CD4-positive, alpha-beta T cell treated with Interleukin-17A for 4 hours (primary cell): ENCODE results near the gene MYO18B.

Source experiments
- DNase-seq: peaks from one replicate; pipeline ENCODE4 v3.0.0-alpha.2; 2020; ENCODE audit warnings: mixed read lengths

Gene MYO18B

DNA sequence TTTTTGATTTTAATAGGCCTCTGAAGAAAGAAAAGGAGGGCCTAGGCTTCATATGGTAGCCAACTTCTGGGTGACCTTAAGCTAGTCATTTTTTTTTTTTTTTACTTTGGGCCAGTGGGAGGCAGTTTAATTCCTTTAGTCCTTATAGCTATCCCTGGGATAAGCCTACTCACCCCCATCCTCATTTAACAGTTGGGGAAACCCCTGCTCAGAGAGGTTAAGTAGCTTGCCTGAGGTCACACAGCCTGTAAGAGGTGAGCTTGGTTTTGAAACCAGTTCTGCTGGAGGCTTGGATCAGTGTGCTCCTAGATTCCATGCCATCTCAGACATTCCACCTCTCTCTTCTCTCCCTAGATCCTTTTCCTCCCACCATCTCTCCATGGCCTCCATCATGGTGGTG lies 86.4 kb downstream of the MYO18B start:
- no peak for DNase-seq

DNA sequence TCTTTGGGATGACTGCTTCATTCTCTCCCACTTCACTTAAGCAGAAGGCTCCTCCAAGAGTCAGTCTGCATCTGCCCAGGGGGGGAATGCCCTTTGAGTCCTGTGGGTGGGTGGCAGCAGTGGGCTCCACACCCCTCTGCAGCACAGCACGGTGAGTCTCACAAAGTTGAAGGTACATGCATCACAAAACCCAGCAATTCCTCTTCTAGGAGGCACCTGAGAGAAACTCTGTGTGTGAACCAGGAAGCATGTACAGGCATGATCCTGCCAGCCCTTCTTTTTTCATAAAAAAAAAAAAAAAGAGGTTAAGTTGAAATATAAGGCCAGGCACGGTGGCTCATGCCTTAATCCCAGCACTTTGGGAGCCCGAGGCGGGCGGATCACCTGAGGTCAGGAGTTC lies 87.2 kb downstream of the MYO18B start:
- DNase-seq, result no peak

DNA sequence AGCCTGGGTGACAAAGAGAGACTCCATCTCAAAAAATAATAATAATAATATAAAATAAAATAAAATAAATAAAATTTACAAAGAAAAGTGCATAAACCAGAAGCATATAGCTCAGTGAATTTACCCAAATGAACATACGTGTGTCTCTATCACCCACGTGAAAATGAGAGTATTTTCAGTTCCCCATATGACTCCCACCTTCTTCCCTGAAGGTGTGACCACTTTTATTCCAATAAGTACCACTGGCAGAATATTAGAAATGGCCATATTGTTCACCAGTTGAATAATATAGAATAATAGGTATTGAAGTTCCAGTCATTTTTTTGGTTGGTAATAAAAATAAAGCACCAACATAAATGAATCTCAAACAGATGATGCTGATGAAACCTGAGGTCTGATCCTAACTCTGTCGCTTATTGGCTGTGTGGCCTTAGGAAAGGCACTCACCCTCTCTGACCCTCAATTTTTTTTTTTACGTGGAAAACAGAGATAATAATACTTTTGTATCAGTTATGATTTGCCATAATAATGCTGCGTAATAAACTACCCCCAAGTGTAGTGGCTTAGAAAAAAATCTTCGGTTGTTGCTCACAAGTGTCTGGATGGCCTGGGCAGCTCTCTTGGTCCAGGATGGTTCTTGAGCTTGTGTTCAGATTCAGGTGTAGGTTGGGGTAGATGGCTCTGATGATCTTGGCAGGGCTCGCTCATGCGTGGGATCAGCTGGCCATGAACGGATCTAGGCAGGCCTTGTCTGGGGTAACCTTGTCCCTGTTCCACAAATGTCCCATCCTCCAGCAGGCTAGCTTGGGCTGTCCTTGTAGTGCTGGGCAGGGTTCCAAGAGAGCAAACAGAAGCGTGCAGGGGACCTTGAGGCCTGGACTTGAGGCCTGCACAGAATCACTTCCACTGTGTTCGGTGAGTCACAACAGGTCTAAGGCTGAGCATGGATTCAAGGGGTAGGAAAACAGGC lies 88.1 kb downstream of the MYO18B start:
- no peak for DNase-seq

DNA sequence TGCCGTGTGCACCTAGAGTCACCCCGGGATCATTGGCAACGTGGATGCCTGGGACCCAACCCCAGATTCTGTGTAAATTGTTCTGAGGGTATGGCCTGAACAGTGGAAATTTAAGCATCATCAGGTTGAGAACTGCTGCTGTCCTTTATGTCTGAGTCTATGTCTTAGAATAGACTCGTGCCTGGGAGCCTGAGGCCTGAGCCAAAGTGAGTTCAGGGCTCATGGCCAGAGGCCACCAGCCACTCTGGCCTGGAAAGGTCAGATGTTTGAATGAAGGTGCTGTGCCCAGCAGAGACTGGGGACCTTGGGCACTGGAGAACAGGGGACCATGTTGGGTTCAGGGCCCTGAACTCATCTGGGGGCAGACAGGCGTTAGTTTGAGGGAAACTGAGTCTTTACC lies 91.1 kb downstream of the MYO18B start:
- DNase-seq, result no peak

DNA sequence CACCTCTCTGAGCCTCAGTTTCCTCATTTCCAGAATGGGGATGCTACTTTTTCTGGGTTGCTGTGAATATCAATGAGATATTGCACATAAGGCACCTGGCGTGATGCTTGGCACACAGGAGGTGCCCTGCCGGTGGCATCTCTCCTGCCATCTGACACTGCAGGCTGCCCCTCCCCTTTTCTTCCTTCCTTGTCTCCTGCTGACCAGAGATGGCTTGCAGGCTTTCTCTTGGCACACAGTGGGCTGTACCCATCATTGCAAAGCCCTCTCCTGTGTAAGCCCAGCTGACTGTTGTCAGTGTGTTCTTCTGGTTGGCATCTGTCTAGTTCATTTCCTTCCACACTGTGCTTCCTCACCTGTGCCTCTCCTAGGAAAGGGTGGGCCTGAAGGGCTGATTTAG lies 91.7 kb downstream of the MYO18B start:
- DNase-seq, result no peak

DNA sequence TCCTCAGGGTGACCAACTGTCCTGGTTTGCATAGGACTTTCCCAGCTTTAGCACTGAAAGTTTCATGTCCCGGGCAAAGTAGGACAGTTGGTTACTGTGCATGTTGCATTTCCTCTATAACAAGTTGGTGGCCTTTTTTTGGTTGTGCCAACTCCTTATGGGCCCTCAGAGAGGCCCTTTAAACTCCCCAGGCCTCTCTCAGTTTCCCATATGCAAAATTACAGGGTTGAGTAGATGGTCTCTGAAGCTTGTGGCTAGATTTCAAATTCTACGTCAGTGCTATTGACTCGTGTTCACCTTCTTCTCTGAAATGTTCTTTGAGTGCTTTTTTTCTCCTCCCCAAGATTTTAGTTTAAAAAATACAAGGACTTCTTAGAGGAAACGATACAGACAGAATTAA lies 92.5 kb downstream of the MYO18B start:
- no peak for DNase-seq

DNA sequence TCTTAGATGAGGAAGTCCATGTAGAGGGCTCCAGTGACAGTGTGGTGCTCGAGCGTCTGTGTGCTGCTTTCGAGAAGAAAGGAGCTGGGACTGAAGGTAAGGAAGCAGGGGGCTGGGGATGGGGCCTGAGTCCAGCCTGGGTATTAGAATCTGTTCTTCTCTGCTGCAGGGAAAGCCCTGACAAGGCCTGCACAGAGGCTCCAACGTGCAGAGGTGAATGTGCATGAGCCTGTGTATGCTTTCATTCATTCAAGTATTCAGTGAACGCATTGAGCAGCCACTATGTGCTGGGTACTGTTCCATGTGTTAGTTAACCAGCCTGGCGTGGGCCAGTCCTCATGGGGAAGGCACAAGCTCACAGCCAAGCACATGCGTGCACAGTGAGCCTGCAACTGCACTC lies 93.4 kb downstream of the MYO18B start:
- no peak for DNase-seq

DNA sequence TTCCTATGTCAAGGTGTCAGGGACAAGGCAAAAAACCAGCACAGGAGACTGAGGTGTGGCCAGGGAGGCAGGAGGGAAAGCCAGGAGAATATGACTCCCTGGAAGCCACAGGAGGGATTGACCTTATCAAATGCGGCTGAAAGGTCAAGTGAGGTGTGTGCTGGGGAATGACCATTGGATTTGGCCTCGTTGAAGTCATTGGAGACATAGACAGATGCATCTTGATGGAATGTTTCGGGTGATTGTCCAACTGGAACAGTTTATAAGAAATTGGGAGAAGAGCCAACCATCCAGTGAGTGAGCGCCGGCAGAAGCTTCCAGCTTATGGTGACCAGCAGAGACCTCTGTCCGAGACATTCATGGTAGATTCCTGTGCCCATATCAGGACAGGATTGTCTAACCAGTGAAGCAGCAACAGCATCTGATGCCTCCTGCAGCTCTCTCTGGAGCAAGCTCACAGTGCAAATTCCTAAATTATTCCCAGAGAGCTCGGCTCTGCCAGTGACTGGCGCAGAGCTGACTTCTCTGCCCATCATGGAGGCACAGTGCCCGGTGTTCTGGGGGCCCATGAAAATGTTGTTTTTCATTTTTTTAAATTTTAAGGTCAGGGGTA lies 95.4 kb downstream of the MYO18B start:
- no peak for DNase-seq

DNA sequence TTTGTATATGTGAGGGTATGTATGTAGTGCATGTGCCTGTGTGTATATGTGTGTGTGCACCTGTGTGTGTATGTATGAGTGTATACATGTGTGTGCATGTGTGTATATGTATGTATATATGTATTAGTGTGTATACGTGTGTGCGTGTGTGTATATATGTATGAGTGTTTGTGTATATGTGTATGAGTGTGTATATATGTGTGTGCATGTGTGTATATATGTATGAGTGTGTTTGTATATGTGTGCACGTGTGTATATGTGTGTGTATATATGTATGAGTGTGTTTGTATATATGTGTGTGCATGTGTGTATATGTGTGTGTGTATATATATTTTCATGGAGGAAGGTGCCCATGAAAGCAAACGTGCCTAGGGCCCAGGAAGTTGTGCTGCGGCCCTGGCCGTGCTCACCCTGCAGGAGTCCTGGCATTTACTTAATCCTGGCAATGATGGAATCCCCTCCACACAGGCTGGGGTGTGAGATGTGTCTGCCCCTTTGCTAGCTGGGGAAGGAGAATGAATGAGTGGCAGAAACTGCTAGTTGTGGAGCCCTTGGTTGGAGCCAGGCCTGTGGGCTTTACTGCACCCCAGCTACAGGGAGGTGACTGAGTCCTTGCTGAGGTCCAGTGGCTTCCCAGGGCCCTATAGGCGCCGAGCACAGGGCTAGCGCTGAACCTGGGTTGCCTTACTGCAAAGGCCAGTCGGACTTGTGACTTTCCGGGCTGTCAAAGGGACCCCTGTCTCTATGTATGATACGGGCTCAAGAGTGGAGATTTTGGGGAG lies 97.2 kb downstream of the MYO18B start:
- no peak for DNase-seq

DNA sequence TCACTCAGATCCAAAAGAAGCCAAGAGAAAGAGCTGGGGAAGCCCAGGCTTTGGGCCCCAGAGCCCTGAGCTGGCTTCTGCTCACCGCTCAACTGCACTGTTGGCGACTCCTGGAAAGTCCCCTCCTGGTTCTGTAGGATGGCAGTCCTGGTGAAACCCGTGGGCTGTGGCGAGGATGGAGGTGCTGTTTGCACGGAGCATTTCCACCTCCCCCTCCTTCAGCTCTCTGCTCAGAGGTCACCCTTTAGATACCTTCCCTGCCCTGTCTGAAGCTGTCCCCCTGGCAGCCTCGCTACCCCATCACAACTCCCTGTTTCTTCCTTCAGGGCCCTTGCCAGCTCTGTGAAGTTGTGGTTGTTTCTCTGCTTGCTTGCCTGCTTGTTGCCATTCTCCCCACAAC lies 97.8 kb downstream of the MYO18B start:
- no peak for DNase-seq

DNA sequence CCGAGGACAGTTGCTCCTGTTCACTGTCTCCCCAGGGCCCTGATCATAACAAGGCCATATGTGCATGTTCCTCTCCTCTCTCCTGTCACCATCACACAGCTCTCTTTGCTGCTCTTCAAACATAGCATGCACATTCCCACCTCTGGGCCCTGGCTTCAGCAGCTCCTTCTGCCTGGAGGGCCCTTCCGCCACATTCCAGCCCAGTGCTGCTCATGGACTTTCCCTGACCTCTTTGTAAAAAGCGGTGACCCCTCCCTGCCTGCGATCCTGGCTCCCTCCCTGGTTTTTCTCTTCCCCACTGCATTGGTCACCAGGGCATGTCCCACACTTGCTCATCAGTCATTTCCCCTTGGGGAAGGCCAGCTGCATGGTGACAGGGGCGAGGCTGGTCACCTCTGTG lies 98.2 kb downstream of the MYO18B start:
- DNase-seq, result no peak

DNA sequence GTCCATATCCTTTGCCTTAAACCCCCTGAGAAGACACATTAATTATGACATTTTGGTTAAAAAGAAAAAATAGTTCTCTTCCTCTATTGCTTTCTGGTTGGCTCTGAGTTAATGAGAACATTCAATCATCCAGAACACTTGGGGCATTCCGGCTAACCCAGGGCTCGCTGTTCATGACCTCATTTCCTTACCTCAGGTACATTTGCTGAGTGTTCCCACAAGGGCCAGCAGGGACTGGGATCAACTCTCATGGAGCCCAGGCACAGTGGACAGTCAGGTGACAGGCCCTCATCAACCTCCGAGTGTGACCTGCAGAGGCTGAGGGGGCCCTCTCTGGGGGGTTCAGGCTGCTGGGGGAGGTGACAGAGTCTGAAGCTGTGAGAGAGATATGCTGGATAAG lies 98.9 kb downstream of the MYO18B start:
- DNase-seq, result no peak

DNA sequence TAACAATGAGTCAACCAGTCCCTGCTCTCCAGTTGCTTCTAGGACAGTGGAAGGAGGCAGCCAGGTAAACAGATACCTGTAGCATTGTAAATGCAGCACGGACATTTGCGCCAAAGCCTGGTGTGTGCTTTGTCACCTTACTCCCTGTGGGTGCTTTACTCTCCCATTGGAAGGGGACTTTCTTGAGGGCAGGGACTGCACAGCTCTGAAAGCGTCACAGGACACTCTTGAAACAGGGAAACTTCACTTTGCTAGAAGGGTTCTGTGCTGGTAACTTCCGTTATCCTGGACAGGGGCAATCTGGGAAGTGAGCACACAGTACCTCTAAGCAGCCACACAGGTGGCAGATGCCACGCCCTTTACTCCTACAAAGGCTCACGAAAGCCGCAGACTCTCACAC lies 99.8 kb downstream of the MYO18B start:
- DNase-seq, result no peak

DNA sequence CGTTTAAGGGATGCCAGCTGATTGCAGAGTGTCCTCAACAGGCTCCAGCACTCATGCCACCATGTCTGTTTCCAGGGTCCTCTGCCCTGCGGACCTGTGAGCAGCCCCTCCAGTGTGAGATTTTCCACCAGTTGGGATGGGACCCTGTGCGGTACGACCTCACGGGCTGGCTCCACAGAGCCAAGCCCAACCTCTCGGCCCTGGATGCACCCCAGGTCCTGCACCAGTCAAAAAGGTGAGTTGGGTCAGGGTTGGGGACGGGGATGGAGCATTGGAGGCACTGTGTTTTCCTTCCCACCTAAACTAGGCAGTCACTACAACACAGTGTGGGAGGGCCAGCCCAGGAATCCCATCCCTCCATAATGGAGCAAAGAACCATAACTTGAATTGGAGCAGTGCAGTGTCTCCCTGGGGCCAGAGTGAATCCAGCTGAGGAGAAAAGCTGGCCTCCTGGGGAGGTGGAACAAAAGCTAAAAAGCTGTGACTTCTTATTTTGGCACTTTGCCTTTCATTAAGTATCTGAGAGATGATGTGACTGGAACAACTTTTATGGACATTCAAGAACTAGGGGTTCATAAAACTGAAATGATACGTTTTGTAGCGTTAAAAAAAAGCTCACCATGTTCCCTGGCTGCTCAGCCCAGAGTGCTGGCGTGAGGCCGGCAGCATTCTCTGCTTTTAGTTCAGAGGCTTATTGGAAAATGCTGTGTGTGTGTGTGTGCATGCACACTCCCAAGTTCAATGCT lies 101.8 kb downstream of the MYO18B start:
- DNase-seq, result no peak

DNA sequence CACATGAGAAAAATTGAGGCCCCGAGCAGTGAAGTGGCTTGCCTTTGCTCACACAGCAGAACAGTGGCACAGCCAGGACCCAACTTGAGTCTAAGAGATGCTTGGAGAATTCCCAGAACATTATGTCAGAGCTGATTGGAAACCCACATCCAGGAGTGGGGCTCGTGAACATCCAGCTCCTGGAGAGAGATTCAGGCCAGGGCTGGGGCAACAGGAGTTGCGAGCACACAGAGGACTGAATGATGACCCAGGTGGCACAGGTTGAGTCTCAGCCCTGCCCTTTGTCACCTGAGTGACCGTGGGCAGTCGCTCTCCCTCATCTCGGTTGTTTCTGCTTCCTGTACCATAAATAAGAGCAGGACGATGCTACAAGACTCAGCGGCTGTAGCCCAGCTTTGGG lies 102.6 kb downstream of the MYO18B start:
- no peak for DNase-seq

DNA sequence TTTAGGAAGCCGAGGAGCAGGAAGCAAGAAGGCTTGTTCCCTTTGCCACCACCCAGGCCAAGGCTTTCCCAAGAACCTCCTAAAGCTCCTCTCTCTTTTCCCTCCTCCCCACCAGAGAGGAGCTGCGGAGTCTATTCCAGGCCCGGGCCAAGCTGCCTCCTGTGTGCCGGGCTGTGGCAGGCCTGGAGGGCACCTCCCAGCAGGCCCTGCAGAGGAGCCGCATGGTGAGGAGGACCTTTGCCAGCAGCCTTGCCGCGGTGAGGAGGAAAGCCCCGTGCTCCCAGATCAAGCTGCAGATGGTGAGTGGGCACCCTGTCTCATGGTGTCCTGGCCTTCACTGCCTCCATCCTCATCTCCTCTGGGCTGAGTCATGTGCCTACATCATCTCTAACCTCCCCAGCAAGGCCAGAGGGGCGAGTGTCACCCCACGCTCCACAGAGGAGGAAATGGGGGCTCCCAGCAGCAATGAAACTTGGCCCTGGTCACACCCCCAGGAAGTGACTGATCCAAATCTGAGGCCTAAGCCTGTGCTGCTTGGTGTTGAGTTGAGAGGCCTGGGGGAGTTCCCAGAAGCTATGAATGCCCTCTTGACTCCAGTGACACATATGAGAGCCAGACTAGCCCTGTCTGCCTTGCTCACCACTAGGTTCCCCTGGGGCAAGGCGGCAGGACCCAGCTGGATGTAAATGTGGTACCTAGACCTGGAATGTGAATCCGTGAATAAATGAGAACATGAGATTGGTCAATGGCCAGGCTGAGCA lies 104.2 kb downstream of the MYO18B start:
- DNase-seq, result no peak

DNA sequence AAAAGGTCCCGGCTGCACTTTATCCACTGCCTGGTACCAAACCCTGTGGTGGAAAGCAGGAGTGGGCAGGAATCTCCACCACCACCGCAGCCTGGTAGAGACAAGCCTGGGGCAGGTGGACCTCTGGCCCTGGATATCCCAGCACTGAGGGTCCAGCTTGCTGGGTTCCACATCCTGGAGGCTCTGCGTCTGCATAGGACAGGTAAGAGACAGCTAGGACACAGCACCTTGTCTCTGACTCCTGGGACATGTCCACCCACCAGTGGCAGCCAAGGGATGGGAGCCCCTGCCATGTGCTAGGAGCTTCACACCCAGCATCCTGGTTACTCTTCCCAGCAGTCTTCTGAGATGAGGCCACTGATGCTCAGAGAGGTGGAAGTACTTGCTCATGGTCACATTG lies 105.5 kb downstream of the MYO18B start:
- DNase-seq, result no peak

DNA sequence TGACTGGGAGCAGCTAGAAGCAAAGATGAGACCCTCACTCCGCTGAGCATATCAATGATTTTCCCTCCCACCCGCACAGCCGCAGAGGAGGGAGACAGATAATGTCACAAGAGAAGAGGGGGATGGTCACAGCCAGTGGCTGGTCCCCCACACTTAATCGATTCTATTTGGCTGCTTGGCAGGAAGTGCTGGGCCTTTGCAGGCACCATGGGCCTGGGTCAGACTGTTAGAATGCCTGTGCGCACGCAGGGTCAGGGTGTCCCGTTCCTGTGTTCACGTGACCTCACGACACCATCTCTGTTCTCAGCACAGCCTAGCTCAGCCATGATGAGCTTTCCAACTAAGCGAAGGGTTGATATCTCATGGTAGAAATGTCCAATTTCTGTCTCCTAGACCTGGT lies 107.0 kb downstream of the MYO18B start:
- DNase-seq, result no peak

DNA sequence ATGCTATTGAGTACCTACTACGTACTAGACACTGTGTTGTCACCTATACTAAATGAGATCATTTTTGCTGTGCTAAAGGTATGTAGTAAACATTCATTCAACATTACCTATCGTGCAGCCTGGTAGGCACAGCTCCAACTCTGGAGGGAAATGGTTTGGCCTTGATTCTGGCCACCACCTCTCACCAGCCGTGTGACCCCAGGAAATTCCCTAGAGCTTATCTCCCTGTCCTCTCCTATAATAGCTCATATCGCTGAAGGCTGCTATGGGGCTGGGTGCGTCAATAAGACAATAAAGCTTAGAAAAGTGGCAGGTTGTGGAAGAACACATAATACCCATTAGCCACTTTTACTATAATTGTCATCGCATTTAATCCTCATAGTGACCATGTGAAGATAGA lies 107.5 kb downstream of the MYO18B start:
- DNase-seq, result no peak

DNA sequence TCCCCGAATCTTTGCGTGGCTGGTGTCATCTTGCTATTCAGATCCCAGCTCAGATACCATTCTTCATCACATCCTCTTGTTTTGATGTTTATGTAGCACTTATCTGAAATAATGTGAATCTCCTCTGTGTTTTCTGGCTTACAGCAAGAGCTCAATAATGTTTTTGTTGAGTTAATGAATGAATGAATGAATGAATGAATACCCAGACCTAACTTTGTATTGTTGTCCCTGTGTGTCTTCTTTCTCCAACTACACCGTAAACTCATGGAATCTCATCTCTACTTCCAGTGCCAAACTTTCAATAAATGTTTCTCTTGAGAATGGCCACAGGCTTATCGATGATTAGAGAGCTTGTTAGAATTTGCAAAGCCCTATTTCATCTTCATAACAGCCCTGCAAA lies 110.2 kb downstream of the MYO18B start:
- no peak for DNase-seq

DNA sequence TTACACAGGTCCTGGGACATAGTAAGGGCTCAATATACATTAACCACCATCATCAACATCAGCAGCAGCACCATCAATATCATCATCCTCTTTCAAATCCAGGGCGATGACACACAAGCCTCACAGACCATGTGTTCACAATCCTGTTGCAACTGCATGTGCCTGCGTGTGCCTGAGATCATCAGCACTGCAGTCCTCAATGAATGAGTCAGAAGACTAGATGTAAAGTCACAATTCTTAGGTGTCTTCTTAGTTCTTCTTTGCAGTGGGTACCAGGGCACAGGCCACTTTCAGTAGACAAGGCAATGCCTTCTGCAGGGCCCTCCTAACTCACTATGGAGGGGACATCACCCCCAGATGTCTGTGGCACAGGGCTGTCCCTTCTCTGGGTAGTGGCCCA lies 111.1 kb downstream of the MYO18B start:
- no peak for DNase-seq
